Measurements from ENCODE around the gene TXNDC8.

TXNDC8 gene

GRCh38 chr9:110282739-110283081 is 55.0 kb downstream of the TXNDC8 start:
- Mint-ChIP-seq H3K4me1 (no peaks in the 10 kb centered on the region), H3K4me3 (no peak overlapping the region), H3K27me3 (peaks cover 0 to 7% of the 10 kb centered on the region in 2 donors), H3K36me3 (no peaks in the 10 kb centered on the region), H3K9me3 (no peaks in the 10 kb centered on the region), H3K27ac (no peak overlapping the region)
- no peak for ATAC-seq (replicated peaks)
- no peak for DNase-seq

- Mint-ChIP-seq H3K9me3 (no peaks in the 10 kb centered on the region), H3K36me3 (no peaks in the 10 kb centered on the region), H3K4me3 (no peak overlapping the region), H3K27me3 (peaks cover 0 to 7% of the 10 kb centered on the region in 2 donors), H3K4me1 (no peaks in the 10 kb centered on the region), H3K27ac (no peak overlapping the region)
- no peak for DNase-seq
- ATAC-seq (replicated peaks): no peak
Measured at GRCh38 chr9:110282018-110282738, 55.5 kb downstream of the TXNDC8 start.

- DNase-seq (no peak), ATAC-seq (replicated peaks) (no peak)
- H3K9me3 Mint-ChIP-seq: no peaks in the 10 kb centered on the region
- H3K27me3 Mint-ChIP-seq: peaks cover 0 to 3% of the 10 kb centered on the region in 2 donors
- H3K4me3 Mint-ChIP-seq: no peak overlapping the region
- no peaks in the 10 kb centered on the region for H3K4me1 Mint-ChIP-seq
- no peak overlapping the region for H3K27ac Mint-ChIP-seq
- no peaks in the 10 kb centered on the region for H3K36me3 Mint-ChIP-seq
Measured at GRCh38 chr9:110278080-110278707, 59.5 kb downstream of the TXNDC8 start.

GRCh38 chr9:110276781-110277180 is 60.9 kb downstream of the TXNDC8 start:
- Mint-ChIP-seq H3K4me3 (no peak overlapping the region), H3K4me1 (no peaks in the 10 kb centered on the region), H3K27me3 (no peaks in the 10 kb centered on the region), H3K9me3 (no peaks in the 10 kb centered on the region), H3K36me3 (no peaks in the 10 kb centered on the region), H3K27ac (no peak overlapping the region)
- DNase-seq (no peak), ATAC-seq (replicated peaks) (no peak)

GRCh38 chr9:110270211-110270995 is 67.3 kb downstream of the TXNDC8 start:
- ATAC-seq (replicated peaks) (no peak), DNase-seq (no peak)
- Mint-ChIP-seq H3K9me3 (no peaks in the 10 kb centered on the region), H3K36me3 (no peaks in the 10 kb centered on the region), H3K4me3 (no peak overlapping the region), H3K27me3 (peaks cover 0 to 4% of the 10 kb centered on the region in 2 donors), H3K4me1 (no peaks in the 10 kb centered on the region), H3K27ac (no peak overlapping the region)

- H3K27ac Mint-ChIP-seq: no peak overlapping the region
- ATAC-seq (replicated peaks) (no peak), DNase-seq (no peak)
- H3K36me3 Mint-ChIP-seq: no peaks in the 10 kb centered on the region
- no peaks in the 10 kb centered on the region for H3K9me3 Mint-ChIP-seq
- no peaks in the 10 kb centered on the region for H3K4me1 Mint-ChIP-seq
- H3K27me3 Mint-ChIP-seq: peaks cover 0 to 4% of the 10 kb centered on the region in 2 donors
- no peak overlapping the region for H3K4me3 Mint-ChIP-seq
Measured at GRCh38 chr9:110266795-110267194, 70.9 kb downstream of the TXNDC8 start.

GRCh38 chr9:110261632-110262031 is 76.0 kb downstream of the TXNDC8 start:
- Mint-ChIP-seq H3K4me3 (no peak overlapping the region), H3K36me3 (peaks cover 2% of the 10 kb centered on the region in 2 donors), H3K9me3 (no peaks in the 10 kb centered on the region), H3K27me3 (no peaks in the 10 kb centered on the region), H3K4me1 (peaks cover 28 to 36% of the 10 kb centered on the region in 2 donors), H3K27ac (no peak overlapping the region)
- ATAC-seq (replicated peaks) (no peak), DNase-seq (no peak)

- H3K27me3 Mint-ChIP-seq: no peaks in the 10 kb centered on the region
- no peaks in the 10 kb centered on the region for H3K9me3 Mint-ChIP-seq
- peaks cover 4 to 8% of the 10 kb centered on the region in 2 donors for H3K36me3 Mint-ChIP-seq
- no peak overlapping the region for H3K4me3 Mint-ChIP-seq
- ATAC-seq (replicated peaks): no peak
- DNase-seq: no peak
- peaks cover 28 to 36% of the 10 kb centered on the region in 2 donors for H3K4me1 Mint-ChIP-seq
- no peak overlapping the region for H3K27ac Mint-ChIP-seq
Measured at GRCh38 chr9:110260911-110261310, 76.8 kb downstream of the TXNDC8 start.

- H3K27me3 Mint-ChIP-seq: no peaks in the 10 kb centered on the region
- H3K4me1 Mint-ChIP-seq: peaks cover 33 to 45% of the 10 kb centered on the region in 2 donors
- H3K27ac Mint-ChIP-seq: peak overlapping the region; percentile 98
- no peaks in the 10 kb centered on the region for H3K9me3 Mint-ChIP-seq
- no peak for DNase-seq
- peaks cover 18 to 19% of the 10 kb centered on the region in 2 donors for H3K36me3 Mint-ChIP-seq
- no peak for ATAC-seq (replicated peaks)
- H3K4me3 Mint-ChIP-seq: peak overlapping the region; percentile 51 to 94
Measured at GRCh38 chr9:110259566-110259965, 78.1 kb downstream of the TXNDC8 start.

- peaks cover 37 to 54% of the 10 kb centered on the region in 2 donors for H3K4me1 Mint-ChIP-seq
- ATAC-seq (replicated peaks): peak; percentile 50 to 60
- H3K27ac Mint-ChIP-seq: peak overlapping the region; percentile 98
- DNase-seq: peak; percentile 60
- H3K4me3 Mint-ChIP-seq: peak overlapping the region; percentile 94
- H3K27me3 Mint-ChIP-seq: no peaks in the 10 kb centered on the region
- peaks cover 27 to 28% of the 10 kb centered on the region in 2 donors for H3K36me3 Mint-ChIP-seq
- H3K9me3 Mint-ChIP-seq: no peaks in the 10 kb centered on the region
Measured at GRCh38 chr9:110258690-110259091, 79.0 kb downstream of the TXNDC8 start.

GRCh38 chr9:110257956-110258355 is 79.7 kb downstream of the TXNDC8 start:
- no peaks in the 10 kb centered on the region for H3K9me3 Mint-ChIP-seq
- ATAC-seq (replicated peaks) (no peak), DNase-seq (no peak)
- H3K27me3 Mint-ChIP-seq: no peaks in the 10 kb centered on the region
- H3K4me3 Mint-ChIP-seq: peak overlapping the region; percentile 94
- peaks cover 42 to 61% of the 10 kb centered on the region in 2 donors for H3K4me1 Mint-ChIP-seq
- H3K36me3 Mint-ChIP-seq: peaks cover 32 to 36% of the 10 kb centered on the region in 2 donors
- peak overlapping the region; percentile 98 for H3K27ac Mint-ChIP-seq

- peak; percentile 24 for DNase-seq
- peaks cover 37 to 42% of the 10 kb centered on the region in 2 donors for H3K36me3 Mint-ChIP-seq
- peak overlapping the region; percentile 98 for H3K27ac Mint-ChIP-seq
- peak overlapping the region; percentile 94 for H3K4me3 Mint-ChIP-seq
- no peaks in the 10 kb centered on the region for H3K9me3 Mint-ChIP-seq
- peak in 1 of 2 donors; percentile 1 for ATAC-seq (replicated peaks)
- no peaks in the 10 kb centered on the region for H3K27me3 Mint-ChIP-seq
- H3K4me1 Mint-ChIP-seq: peaks cover 46 to 68% of the 10 kb centered on the region in 2 donors
Measured at GRCh38 chr9:110257097-110257841, 80.4 kb downstream of the TXNDC8 start.

GRCh38 chr9:110256380-110257096 is 81.1 kb downstream of the TXNDC8 start, which contains the start of gene TXN:
TSS of gene TXN (minus strand) at chr9:110256507. CDS start at chr9:110256435, 72 bp downstream.
- ATAC-seq (replicated peaks) (peak; percentile 65 to 73), DNase-seq (peak; percentile 96)
- H3K27me3 Mint-ChIP-seq: no peaks in the 10 kb centered on the region
- no peaks in the 10 kb centered on the region for H3K9me3 Mint-ChIP-seq
- peak within 1 kb of the TSS; percentile 94 for H3K4me3 Mint-ChIP-seq
- H3K36me3 Mint-ChIP-seq: peaks cover 37 to 48% of the 10 kb centered on the region in 2 donors
- H3K4me1 Mint-ChIP-seq: peaks cover 46 to 68% of the 10 kb centered on the region in 2 donors
- peak within 1 kb of the TSS; percentile 98 for H3K27ac Mint-ChIP-seq
